GM19395 (cell line): ENCODE data around the gene TESK2.
A peak's percentile ranks its signal among the peaks of the same experiment; 100 is the strongest.
"Not testable (repeated sequence)": the region's sequence is repeated elsewhere in the genome, so short reads cannot be mapped to it uniquely, and the experiment has no call there.

Experiments used
- ATAC-seq: cut with Tn5 transposase; IDR thresholded peaks from one replicate; pipeline ENCODE4 v1.9.1; 2021; ENCODE audit warnings: mild to moderate bottlenecking, moderate library complexity; ENCODE audit not compliant: unreplicated experiment

Gene TESK2

DNA sequence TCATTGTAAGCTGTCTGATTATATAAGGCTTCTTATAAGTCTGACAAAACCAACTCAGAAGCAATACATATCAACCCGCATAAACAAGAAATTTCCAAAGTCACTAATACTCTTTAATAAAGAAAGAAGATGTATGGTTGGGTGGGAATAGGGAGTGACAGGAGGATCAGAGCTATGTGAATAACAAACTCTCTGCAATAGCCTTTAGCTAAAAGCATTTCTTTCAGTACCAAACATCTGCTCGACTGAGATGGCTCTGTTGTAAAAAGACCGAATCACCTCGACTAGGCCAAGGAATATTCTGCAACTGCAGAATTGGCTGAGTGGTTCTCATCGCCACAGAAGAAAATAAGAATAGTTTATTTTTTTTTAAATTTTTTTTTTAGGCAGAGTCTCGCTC, 111.4 kb downstream of the TESK2 start:
- ATAC-seq = no peak

- no peak for ATAC-seq
Measured at GRCh38 chr1:45378184-45378583, 112.8 kb downstream of the TESK2 start.

DNA sequence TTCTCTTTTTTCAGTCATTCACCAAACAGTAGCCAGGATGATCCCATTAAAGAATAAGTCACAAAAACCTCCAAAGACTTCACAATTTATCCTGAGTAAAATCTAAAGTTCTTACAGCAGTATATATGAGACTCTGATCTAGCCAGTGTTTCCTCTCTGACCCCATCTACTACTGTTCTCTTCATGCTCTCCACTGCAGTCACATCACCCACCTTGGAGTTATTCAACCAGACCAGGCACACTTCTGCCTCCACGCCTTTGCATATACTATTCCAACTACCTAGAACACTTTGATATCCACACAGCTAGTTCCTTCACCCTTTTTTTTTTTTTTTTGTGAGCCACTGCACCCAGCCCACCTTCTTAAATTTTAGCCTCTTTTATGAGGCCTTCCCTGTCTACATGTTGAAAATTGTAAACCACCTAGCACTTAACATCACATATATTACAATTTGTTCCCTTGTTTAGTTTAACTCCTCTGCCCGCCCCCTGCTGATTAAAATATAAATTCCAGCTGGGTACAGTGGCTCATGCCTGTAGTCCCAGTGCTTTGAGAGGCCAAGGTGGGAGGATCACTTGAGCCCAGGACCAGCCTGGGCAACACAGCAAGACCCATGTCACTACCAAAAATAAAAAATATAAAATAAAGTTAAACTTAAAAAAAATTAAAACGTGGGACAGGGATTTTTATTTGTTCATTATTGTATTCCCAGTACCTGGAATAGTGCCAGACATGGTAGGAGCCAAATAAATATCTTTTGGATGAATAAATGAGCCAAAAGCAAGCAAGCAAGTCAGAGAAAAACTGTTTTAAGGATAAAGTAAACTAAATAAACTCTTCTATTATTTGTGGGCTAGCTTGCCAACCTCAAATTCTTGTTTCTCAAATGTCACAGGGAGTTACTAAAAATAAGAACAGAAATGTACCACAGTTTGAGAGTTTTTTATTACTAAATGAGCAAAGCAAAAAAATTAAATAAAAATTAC, 115.6 kb downstream of the TESK2 start:
- no peak for ATAC-seq

- ATAC-seq = no peak
Measured at GRCh38 chr1:45373573-45373972, 117.4 kb downstream of the TESK2 start.

GRCh38 chr1:45370575-45370974, 120.4 kb downstream of the TESK2 start:
- ATAC-seq = peak; percentile 76

DNA sequence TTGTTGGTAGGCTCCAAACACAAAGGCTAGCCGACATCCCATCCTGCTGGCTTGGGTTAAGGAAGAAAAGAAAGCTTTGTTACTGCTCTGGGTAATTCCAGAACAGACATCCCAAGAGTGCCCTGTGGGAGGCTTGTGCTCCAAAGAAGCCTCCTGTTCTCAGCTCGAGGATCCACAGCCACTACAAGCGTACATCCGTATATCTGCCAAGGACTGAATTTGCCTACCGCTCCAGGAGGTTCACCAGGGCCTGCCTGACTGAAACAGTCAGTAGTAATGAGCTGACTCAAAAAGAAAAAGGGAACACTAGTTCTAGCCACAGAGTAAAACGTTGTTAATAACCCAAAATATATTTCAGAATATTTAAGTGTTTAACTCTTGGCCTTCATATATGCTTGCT, 125.9 kb downstream of the TESK2 start:
- ATAC-seq = peak; percentile 86

GRCh38 chr1:45364294-45364693, 126.7 kb downstream of the TESK2 start:
- ATAC-seq = no peak

GRCh38 chr1:45360981-45361380, 130.0 kb downstream of the TESK2 start:
- ATAC-seq = not testable (repeated sequence)

- ATAC-seq = no peak
Measured at GRCh38 chr1:45359882-45360513, 131.0 kb downstream of the TESK2 start.

- no peak for ATAC-seq
Measured at GRCh38 chr1:45356186-45356585, 134.8 kb downstream of the TESK2 start.

DNA sequence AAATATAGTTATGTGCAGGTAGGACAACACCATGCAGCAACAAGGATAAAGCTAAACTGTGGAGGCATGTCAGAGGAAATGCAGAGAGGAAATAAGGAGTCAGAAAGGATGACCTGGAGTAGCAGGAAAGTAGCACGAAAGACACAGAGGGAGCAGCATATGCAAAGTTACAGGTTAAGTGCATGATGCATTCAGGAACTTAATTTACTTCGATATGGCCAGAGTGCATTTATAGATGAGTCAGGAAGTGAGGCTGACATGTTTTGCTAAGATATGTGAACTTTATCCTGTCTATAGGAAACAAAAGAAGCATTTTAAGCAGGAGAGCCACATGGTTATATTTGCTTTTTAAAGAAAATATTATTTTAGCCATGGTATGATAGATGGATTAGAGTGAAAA, 135.3 kb downstream of the TESK2 start:
- ATAC-seq = no peak

DNA sequence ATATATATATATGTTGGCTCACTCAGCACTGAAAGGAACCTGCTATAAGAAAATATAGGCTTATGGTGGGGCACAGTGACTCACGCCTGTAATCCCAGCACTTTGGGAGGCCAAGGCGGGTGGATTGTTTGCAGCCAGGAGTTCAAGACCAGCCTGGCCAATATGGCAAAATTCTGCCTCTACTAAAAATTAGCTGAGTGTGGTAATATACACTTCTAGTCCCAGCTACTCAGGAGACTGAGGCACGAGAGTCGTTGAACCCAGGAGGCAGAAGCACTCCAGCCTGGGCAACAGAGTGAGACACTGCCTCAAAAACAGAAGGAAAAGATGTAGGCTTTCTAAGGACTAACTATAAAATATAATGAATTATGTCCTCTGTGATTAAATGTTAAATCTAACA, 136.1 kb downstream of the TESK2 start:
- ATAC-seq = no peak

DNA sequence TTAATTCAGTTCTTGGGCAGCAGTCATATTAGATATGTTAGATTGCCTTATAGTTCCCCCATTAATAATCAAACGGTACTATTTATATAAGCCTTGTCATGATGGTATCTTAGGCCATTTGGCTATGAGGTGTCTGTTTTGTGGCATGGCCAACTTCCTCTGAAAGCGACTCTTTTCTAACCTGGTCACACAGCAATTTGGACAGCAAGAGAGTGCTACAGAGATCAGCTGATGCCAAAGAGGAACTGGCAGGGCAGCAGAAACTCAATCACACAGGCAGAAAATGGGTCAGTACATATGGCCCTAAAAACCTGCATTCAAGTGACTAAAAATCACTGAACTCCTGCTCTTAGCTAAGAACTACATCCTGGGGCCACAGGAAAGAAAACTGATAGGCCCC, 137.3 kb downstream of the TESK2 start:
- no peak for ATAC-seq

GRCh38 chr1:45351508-45351907, 139.5 kb downstream of the TESK2 start:
- ATAC-seq = no peak

DNA sequence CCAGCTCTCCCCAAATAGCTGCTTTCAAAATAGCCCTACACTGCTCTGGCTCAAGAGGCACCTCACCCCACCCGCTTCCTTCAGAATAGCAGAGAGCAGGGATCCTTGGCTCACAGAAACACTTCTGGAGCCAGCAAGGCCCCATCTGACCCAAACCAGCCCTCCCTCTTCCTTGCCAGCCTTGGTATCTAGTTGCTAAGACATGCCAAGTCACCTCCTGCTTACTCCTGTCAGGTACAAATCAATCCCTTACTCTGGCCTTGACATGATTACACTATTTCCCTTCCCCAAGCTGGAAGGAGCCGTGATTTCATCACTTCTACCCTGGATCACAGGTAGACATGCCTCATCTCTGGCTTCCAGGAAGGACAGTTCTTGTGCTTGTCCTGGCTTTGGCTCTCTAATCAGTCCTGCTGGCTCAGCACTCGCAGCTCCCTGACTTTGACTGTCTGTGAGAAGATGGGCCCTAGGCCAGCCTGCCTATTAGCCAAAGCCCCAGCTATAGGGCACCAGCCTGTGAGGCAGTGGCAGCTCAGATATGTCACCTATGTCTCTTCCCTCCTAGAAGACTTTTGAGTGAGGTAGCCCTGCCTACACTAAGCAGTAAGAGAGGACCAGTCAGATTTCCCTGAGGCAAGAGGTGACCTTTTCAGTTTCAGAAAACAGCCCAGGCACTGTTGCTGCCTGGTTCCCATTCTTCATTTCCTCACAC, 141.8 kb downstream of the TESK2 start:
- ATAC-seq = no peak

DNA sequence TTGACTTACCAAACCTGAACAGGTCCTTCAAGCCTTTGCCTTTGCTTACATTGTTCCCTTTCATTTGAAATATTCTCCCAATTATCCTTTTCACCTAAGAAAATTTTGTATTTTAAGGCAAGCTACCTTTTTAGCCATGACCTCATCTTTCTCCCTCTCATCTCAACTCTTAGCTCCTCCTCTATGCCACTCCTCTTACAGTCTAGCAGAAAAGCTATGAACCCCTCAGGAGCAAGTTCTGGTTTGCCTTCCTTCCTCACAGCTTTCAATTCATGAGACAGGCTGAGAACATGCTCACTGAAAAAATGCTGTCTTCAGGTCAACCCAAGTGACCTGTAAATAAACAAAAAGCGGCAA, 142.4 kb downstream of the TESK2 start:
- ATAC-seq = no peak

GRCh38 chr1:45348020-45348419, 142.9 kb downstream of the TESK2 start:
- no peak for ATAC-seq

DNA sequence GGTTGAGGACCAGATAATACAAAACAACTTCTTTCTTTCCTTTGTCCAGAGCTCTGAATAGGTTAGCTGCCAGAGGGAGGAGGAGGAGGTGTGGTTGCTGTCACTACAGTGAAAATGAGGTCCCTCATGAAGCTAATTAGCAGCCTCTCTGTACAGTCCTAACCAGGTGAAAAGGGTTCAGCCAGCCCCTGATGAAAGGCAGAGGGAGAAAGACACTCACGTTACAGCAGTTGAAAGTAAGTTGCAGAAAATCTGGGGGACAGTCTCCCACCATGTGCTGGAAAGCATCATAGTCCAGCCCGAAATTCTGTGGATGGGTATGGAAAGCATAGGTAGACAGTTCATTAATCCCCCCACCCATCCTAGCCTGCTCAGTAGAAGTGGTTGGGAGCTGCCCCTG, 144.5 kb downstream of the TESK2 start:
- ATAC-seq = no peak

GRCh38 chr1:45345014-45345413, 145.9 kb downstream of the TESK2 start:
- ATAC-seq = no peak

DNA sequence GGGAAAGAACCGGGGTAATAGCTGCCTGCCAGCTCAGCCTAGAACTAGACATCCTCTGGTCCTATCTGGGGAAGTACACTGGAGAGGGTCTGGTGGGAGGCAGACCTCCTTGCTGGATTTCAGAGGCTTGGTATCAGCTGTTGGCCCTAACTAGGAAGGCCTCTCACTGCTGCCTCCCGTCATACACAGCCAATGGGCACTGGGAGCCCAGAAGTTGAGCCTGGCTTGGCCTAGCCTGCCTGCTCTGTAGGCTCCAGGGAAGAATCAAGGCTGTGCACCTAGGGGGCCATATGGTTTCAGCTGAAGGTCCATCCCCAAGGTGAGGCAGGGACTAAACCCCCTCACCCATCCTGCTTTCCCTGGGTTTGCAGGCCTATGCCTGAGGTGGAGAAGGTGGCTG, 146.5 kb downstream of the TESK2 start:
- ATAC-seq = no peak

DNA sequence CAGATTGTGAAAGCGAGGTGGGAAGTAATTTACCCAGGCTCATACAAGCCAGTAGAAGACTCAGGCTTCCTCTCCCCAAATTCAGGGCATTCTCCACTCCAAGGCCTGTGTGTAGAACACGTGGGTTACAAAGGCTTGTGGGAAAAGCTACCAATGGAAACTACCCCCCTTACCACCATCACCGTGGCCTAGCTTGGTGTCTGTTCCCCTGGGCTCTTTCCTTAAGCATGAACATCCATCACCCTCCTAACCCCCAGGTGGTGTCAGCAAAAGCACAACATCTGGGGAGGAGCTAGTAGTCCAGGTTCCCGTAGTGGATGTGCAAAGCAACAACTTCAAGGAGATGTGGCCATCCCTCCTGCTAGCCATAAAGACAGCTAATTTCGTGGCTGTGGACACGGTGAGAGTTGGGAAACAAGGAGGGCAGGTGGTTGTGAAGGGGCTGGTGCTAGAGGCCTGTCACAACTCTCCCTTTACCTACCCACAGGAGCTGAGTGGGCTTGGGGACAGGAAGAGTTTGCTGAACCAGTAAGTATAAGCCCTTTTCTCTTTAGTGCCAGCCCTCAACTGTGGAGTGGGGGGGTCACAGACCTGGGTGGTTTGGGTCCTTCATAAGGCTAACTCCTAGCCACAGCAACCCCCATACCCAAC, 150.0 kb downstream of the TESK2 start:
- no peak for ATAC-seq
